Activated CD4-positive, alpha-beta T cell treated with anti-CD3 and anti-CD28 coated beads for 36 hours (primary cell): ENCODE results near the gene GPX7. TPM values are rescaled to one million over a fixed set of nuclear protein-coding genes. Genes with fewer than 3 reads are reported as not detected.

Source experiments
- ATAC-seq: fragments of 200-7000 bp; cut with Tn5 transposase; one replicate; pipeline ENCODE4 v1.10.0; 2021; ENCODE audit warnings: mild to moderate bottlenecking, moderate library complexity
- CTCF ChIA-PET: fragments of 350-600 bp; sonication (Branson Sonifier 250); formaldehyde crosslinking; loops from one replicate; lab custom pipeline; 2021; ENCODE audit warnings: antibody characterized with exemption; lab: Charles Lee
- POLR2A ChIA-PET: fragments of 350-600 bp; sonication (Branson Sonifier 250); formaldehyde crosslinking; loops from one replicate; lab custom pipeline; 2021; ENCODE audit warnings: antibody characterized with exemption, inconsistent platforms; lab: Charles Lee
- DNase-seq: peaks from one replicate; pipeline ENCODE4 v3.0.0-alpha.2; 2020
- H3K27ac Mint-ChIP-seq: one replicate; pipeline ENCODE4 v1.8.0; 2021; ENCODE audit warnings: mixed read lengths
- H3K27me3 Mint-ChIP-seq: one replicate; pipeline ENCODE4 v1.8.0; 2021; ENCODE audit warnings: mixed read lengths
- H3K36me3 Mint-ChIP-seq: one replicate; pipeline ENCODE4 v1.8.0; 2021; ENCODE audit warnings: low read depth, mixed read lengths
- H3K4me1 Mint-ChIP-seq: one replicate; pipeline ENCODE4 v1.8.0; 2021; ENCODE audit warnings: mixed read lengths
- H3K4me3 Mint-ChIP-seq: one replicate; pipeline ENCODE4 v1.8.0; 2021; ENCODE audit warnings: mild to moderate bottlenecking, moderate library complexity, mixed read lengths
- H3K9me3 Mint-ChIP-seq: one replicate; pipeline ENCODE4 v1.8.0; 2021; ENCODE audit warnings: low read depth, mixed read lengths
- intact Hi-C, 2 experiments: fragments of 100-400 bp; cut with DNase I in 1 of 2; cut with micrococcal nuclease in 1 of 2; formaldehyde crosslinking; loops; one replicate each; pipeline versions ENCODE4 v1.14.2 to v1.15.1; 2022 to 2024; cut with DNase I, micrococcal nuclease
- total RNA-seq, 2 experiments: library from RNA; stranded (reverse); gene quantifications; one replicate each; pipeline ENCODE4 v1.2.3, GENCODE V29; 2021

Gene GPX7
- total RNA-seq, 2 experiments from 2014 or later = 19.0 to 23.1 TPM

- Mint-ChIP-seq H3K27me3 (no peaks in the 10 kb centered on the region), H3K9me3 (no peaks in the 10 kb centered on the region), H3K36me3 (peaks cover 8% of the 10 kb centered on the region), H3K27ac (no peak overlapping the region), H3K4me3 (no peak overlapping the region), H3K4me1 (peaks cover 49% of the 10 kb centered on the region)
- DNase-seq (no peak), ATAC-seq (no peak)
- CTCF ChIA-PET = interaction anchor here (0.7 to 2.8 kb wide), 4 partner anchors 26 to 428 kb away, joined by 3 to 8 read pairs (median 4); no protein-coding TSS in a partner anchor
- POLR2A ChIA-PET = no interaction called here
- intact Hi-C loops = no loop called here
Observed at GRCh38 chr1:52640697-52641096, 38.5 kb downstream of the GPX7 start.

DNA sequence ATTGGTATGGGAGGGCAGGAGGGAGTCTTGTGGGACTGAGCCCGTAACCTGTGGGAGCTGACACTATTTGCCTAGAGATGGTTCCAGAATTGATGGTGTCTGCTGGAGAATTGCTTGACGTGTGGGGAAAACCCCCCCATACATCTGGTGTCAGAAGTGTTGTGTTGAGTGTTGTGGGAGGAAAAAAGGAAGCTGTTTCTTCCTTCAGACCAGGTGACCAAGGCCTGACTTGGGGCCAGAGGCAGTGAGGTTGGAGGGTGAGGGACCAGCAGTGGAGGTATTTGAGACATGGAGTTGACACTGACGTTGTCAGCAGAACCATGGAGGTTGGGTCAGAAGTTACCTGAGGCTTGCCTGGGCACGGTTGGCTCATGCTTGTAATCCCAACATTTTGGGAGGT is 39.1 kb downstream of the GPX7 start:
- Mint-ChIP-seq H3K4me3 (no peak overlapping the region), H3K9me3 (no peaks in the 10 kb centered on the region), H3K36me3 (peaks cover 8% of the 10 kb centered on the region), H3K27me3 (no peaks in the 10 kb centered on the region), H3K4me1 (peaks cover 46% of the 10 kb centered on the region), H3K27ac (peak overlapping the region; percentile 77)
- ChIA-PET POLR2A (no interaction called here), CTCF (interaction anchor here (1.1 to 2.8 kb wide), 3 partner anchors 9 to 45 kb away, joined by 3 to 8 read pairs (median 4); no protein-coding TSS in a partner anchor)
- ATAC-seq = no peak
- DNase-seq = no peak
- intact Hi-C loops = no loop called here

DNA sequence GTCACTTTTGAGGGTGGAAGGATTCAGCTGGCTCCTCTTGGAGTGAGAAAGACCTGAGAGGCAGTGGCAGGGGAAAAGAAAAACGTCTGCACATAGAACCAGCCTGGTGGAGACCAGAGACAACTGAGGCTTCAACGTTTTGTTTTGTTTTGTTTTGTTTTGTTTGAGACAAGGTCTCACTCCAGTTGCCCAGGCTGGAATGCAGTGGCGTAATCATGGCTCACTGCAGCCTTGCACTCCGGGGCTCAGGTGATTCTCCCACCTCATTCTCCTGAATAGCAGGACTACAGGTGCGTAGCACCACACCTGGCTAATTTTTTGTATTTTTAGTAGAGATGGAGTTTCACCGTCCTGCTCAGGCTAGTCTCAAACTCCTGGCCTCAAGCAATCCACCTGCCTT is 43.1 kb downstream of the GPX7 start:
- no peaks in the 10 kb centered on the region for H3K9me3 Mint-ChIP-seq
- ATAC-seq (no peak), DNase-seq (no peak)
- H3K4me1 Mint-ChIP-seq = peaks cover 15% of the 10 kb centered on the region
- no peaks in the 10 kb centered on the region for H3K27me3 Mint-ChIP-seq
- H3K4me3 Mint-ChIP-seq = no peak overlapping the region
- H3K27ac Mint-ChIP-seq = no peak overlapping the region
- H3K36me3 Mint-ChIP-seq = peaks cover 8% of the 10 kb centered on the region
- ChIA-PET POLR2A (interaction anchor here (0.6 kb wide), 1 partner anchor 24 kb away, joined by 5 read pairs; no protein-coding TSS in a partner anchor), CTCF (no interaction called here)
- intact Hi-C loops = no loop called here

DNA sequence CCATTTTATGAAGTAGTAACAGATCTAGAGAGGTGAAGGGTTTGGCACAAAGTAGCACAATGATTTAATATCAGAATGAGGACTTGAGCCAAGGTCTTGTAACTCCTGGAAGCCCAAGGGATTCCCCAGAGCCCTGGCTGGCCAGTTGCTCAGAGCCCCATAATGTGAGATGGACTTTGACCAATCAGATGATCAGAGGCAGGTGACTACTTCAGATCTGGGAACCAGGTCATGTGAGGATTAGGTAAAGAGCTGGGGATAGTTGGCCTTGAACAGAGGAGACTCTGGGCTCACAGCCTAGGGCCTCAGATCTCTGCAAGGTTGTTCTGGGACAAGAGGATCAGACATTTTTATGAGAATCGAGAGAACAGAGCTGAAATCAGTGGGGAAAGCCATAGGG is 49.7 kb downstream of the GPX7 start:
- Mint-ChIP-seq H3K9me3 (no peaks in the 10 kb centered on the region), H3K4me3 (no peak overlapping the region), H3K27me3 (no peaks in the 10 kb centered on the region), H3K27ac (no peak overlapping the region), H3K36me3 (peaks cover 10% of the 10 kb centered on the region), H3K4me1 (peaks cover 5% of the 10 kb centered on the region)
- ChIA-PET CTCF (interaction anchor here (0.6 to 0.9 kb wide), 3 partner anchors 9 to 213 kb away, joined by 3 read pairs; partner anchors contain the start of gene SHISAL2A), POLR2A (no interaction called here)
- DNase-seq (no peak), ATAC-seq (no peak)
- intact Hi-C loops = no loop called here

- POLR2A ChIA-PET = interaction anchor here (0.6 kb wide), 1 partner anchor 10 kb away, joined by 3 read pairs; no protein-coding TSS in a partner anchor
- no peak overlapping the region for H3K27ac Mint-ChIP-seq
- H3K9me3 Mint-ChIP-seq = no peaks in the 10 kb centered on the region
- intact Hi-C loops = no loop called here
- DNase-seq (no peak), ATAC-seq (no peak)
- H3K36me3 Mint-ChIP-seq = peaks cover 12% of the 10 kb centered on the region
- no peaks in the 10 kb centered on the region for H3K27me3 Mint-ChIP-seq
- H3K4me3 Mint-ChIP-seq = no peak overlapping the region
- CTCF ChIA-PET = interaction anchor here (0.6 kb wide), 1 partner anchor 29 kb away, joined by 3 read pairs; no protein-coding TSS in a partner anchor
- peaks cover 5% of the 10 kb centered on the region for H3K4me1 Mint-ChIP-seq
Observed at GRCh38 chr1:52653207-52653849, 51.2 kb downstream of the GPX7 start.

DNA sequence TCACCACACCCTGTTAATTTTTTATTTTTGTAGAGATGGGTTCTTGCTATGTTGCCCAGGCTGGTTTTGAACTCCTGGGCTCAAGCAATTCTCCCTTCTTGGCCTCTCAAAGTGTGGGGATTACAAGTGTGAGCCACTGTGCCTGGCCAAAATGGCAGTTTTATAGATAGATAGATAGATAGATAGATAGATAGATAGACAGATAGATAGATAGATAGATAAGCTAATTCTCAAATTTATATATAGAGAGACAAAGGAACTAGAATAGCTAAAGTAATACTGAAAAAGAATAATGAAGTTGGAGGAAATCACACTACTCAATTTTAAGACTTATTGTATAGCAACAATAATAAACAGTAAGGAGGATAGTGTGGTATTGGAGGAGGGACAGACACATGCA is 51.9 kb downstream of the GPX7 start:
- POLR2A ChIA-PET = no interaction called here

DNA sequence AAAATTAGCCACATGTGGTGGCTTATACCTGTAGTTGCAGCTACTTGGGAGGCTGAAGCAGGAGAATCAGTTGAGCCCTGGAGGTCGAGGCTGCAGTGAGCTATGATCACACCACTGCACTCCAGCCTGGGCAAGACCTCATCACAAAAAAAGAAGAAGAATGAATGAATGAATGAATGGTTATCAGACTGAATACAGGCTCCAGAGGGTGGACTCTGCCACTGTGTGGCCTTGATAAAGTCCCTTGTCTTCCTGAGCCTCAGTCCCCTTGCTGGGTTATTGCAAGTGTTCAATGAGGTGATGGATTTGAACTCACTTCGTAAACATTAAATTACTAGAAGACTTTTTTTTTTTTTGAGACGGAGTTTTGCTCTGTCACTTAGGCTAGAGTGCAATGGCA is 55.5 kb downstream of the GPX7 start:
- H3K27ac Mint-ChIP-seq = no peak overlapping the region
- CTCF ChIA-PET = no interaction called here
- no peak overlapping the region for H3K4me3 Mint-ChIP-seq

More for the DNA sequence above, 51.9 kb downstream of the GPX7 start:
- intact Hi-C loops = no loop called here
- Mint-ChIP-seq H3K27ac (no peak overlapping the region), H3K4me1 (peaks cover 11% of the 10 kb centered on the region), H3K27me3 (no peaks in the 10 kb centered on the region), H3K36me3 (peaks cover 12% of the 10 kb centered on the region), H3K4me3 (no peak overlapping the region), H3K9me3 (no peaks in the 10 kb centered on the region)
- CTCF ChIA-PET = interaction anchor here (0.6 kb wide), 2 partner anchors 28 to 739 kb away, joined by 3 read pairs; no protein-coding TSS in a partner anchor
- ATAC-seq = no peak
- DNase-seq = no peak

More for the DNA sequence above, 55.5 kb downstream of the GPX7 start:
- no peaks in the 10 kb centered on the region for H3K27me3 Mint-ChIP-seq
- peaks cover 15% of the 10 kb centered on the region for H3K36me3 Mint-ChIP-seq
- no peak for ATAC-seq
- peaks cover 21% of the 10 kb centered on the region for H3K4me1 Mint-ChIP-seq
- POLR2A ChIA-PET = no interaction called here
- intact Hi-C loops = loop anchor here in 1 of 2 experiments (2.0 kb wide), 2 partner anchors 105 to 253 kb away; partner anchors contain the start of genes ORC1, PRPF38A and TUT4
- H3K9me3 Mint-ChIP-seq = no peaks in the 10 kb centered on the region
- DNase-seq = no peak

Other genes starting within 250 kb of the GPX7 start
- 10 to 100 TPM; 22.6 to 25.3 TPM for gene CC2D1B, start 236.2 kb upstream of the GPX7 start, total RNA-seq
- 10 to 100 TPM; 51.0 to 57.9 TPM for gene ORC1, start 197.9 kb upstream of the GPX7 start, total RNA-seq
- gene PRPF38A, start 197.8 kb upstream of the GPX7 start, total RNA-seq = 100 to 1,000 TPM in 1 of 2 experiments, 10 to 100 TPM in 1; 88.9 to 103 TPM
- gene TUT4, start 49.3 kb upstream of the GPX7 start, total RNA-seq = 10 to 100 TPM; 61.6 to 71.7 TPM
- 1 to 10 TPM; 8.1 to 9.8 TPM for gene SHISAL2A, start 30.8 kb downstream of the GPX7 start, total RNA-seq
- 10 to 100 TPM; 11.0 to 17.2 TPM for gene COA7, start 96.0 kb downstream of the GPX7 start, total RNA-seq
- 10 to 100 TPM; 12.9 to 14.3 TPM for gene ZYG11B, start 124.1 kb downstream of the GPX7 start, total RNA-seq
- under 1 TPM; 0.11 to 0.25 TPM for gene ZYG11A, start 240.4 kb downstream of the GPX7 start, total RNA-seq